Neutrophil (primary cell): ENCODE data around the gene NKPD1.

ENCODE experiments used
- H3K27ac ChIP-seq: fragments of 200-600 bp; sonication (generic); 2 replicates; pipeline ENCODE4 v1.5.1; 2016; ENCODE audit warnings: mild to moderate bottlenecking, moderate library complexity
- H3K27me3 ChIP-seq: fragments of 200-600 bp; sonication (generic); 2 replicates; pipeline ENCODE4 v1.6.0; 2016; ENCODE audit warnings: mild to moderate bottlenecking
- H3K36me3 ChIP-seq: fragments of 200-600 bp; sonication (generic); 2 replicates; pipeline ENCODE4 v1.5.1; 2017
- H3K4me1 ChIP-seq, 2 experiments: fragments of 200-600 bp in 1 of 2; sonication (generic) in 1 of 2; 1 replicate in 1 of 2; 2 replicates in 1 of 2; pipeline versions ENCODE4 v1.5.1 to v1.6.1; 2013 to 2016; ENCODE audit warnings: low read depth in 1 of 2, low read length in 1 of 2, mild to moderate bottlenecking in 1 of 2, moderate library complexity in 1 of 2; ENCODE audit not compliant: control insufficient read depth in 1 of 2, insufficient read depth in 1 of 2
- H3K4me3 ChIP-seq, 2 experiments: fragments of 200-600 bp in 1 of 2; sonication (generic) in 1 of 2; 1 replicate in 1 of 2; 2 replicates in 1 of 2; pipeline ENCODE4 v1.5.1; 2013 to 2016; ENCODE audit warnings: low read depth in 1 of 2, low read length in 1 of 2, mild to moderate bottlenecking in 1 of 2, moderate library complexity in 1 of 2
- H3K9me3 ChIP-seq: fragments of 200-600 bp; sonication (generic); 2 replicates; pipeline ENCODE4 v1.5.1; 2016
- CTCF ChIP-seq: fragments of 200-600 bp; sonication (generic); IDR thresholded peaks from 2 replicates; pipeline ENCODE4 v1.5.1; 2016; ENCODE audit warnings: antibody characterized with exemption

The NKPD1 gene

GRCh38 chr19:45146741-45147205, 14.0 kb downstream of the NKPD1 start:
- no peak overlapping the region for H3K27ac ChIP-seq
- no peak overlapping the region for H3K4me3 ChIP-seq
- H3K9me3 ChIP-seq = no peaks in the 10 kb centered on the region
- no peak for TF ChIP-seq CTCF
- peaks cover 0 to 2% of the 10 kb centered on the region in 2 experiments for H3K4me1 ChIP-seq
- peaks cover 15% of the 10 kb centered on the region for H3K27me3 ChIP-seq
- H3K36me3 ChIP-seq = peaks cover 55% of the 10 kb centered on the region

- no peak overlapping the region for H3K4me3 ChIP-seq
- H3K4me1 ChIP-seq = no peaks in the 10 kb centered on the region
- no peaks in the 10 kb centered on the region for H3K9me3 ChIP-seq
- H3K36me3 ChIP-seq = peaks cover 61% of the 10 kb centered on the region
- H3K27ac ChIP-seq = no peak overlapping the region
- TF ChIP-seq CTCF = no peak
- H3K27me3 ChIP-seq = peaks cover 10% of the 10 kb centered on the region
These were observed 14.5 kb downstream of the NKPD1 start for GRCh38 chr19:45146251-45146650.

DNA sequence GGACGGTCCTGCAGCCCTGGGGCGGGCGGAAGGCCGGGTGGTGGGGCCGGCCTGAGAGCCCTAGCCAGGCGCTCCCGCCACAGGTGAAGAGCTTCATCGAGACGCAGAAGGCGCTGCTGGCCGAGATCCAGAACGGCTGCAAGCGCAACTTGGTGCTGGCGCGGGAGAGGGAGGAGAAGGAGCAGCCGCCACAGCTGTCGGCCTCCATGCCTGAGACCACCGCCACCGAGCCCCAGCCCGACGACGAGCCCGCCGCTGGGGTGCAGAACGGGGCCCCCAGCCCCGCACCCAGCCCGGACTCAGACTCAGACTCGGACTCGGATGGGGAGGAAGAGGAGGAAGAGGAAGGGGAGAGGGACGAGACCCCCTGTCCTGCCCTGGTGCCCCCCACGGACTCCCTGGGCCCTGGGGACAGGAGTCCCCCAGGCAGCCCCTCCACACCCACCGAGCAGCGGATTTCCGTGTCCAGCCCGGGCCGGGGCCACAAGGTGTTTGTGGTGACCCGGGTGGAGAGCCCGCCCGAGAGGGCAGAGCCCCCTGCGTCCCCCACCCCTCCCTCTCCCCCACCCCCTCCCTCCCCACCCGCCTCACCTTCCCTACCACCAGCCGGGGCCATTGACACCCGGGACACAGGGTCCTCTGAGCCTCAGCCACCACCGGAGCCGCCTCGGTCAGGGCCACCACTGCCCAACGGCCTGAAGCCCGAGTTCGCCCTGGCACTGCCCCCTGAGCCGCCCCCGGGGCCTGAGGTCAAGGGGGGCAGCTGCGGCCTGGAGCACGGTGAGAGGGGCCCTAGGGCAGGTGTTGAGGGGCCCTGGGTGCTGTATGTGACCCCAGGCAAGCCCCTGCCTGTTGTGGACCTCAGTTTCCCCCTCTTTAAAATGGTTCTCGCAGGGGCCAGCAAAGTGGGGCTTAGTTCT, 15.3 kb downstream of the NKPD1 start:
- Histone ChIP-seq H3K36me3 (peaks cover 68% of the 10 kb centered on the region), H3K4me1 (no peaks in the 10 kb centered on the region), H3K27ac (no peak overlapping the region), H3K27me3 (peaks cover 3% of the 10 kb centered on the region), H3K4me3 (no peak overlapping the region), H3K9me3 (no peaks in the 10 kb centered on the region)
- no peak for TF ChIP-seq CTCF

GRCh38 chr19:45144431-45145269, 16.1 kb downstream of the NKPD1 start:
- H3K36me3 ChIP-seq = peaks cover 71% of the 10 kb centered on the region
- no peaks in the 10 kb centered on the region for H3K27me3 ChIP-seq
- H3K4me3 ChIP-seq = no peak overlapping the region
- H3K27ac ChIP-seq = no peak overlapping the region
- TF ChIP-seq CTCF = no peak
- H3K4me1 ChIP-seq = no peaks in the 10 kb centered on the region
- no peaks in the 10 kb centered on the region for H3K9me3 ChIP-seq

- H3K36me3 ChIP-seq = peaks cover 64% of the 10 kb centered on the region
- no peaks in the 10 kb centered on the region for H3K27me3 ChIP-seq
- no peaks in the 10 kb centered on the region for H3K9me3 ChIP-seq
- H3K4me3 ChIP-seq = no peak overlapping the region
- H3K4me1 ChIP-seq = no peaks in the 10 kb centered on the region
- no peak for TF ChIP-seq CTCF
- H3K27ac ChIP-seq = no peak overlapping the region
These were observed 18.1 kb downstream of the NKPD1 start for GRCh38 chr19:45142726-45143110.
